Neural cell (in vitro differentiated cells): ENCODE results near the gene ZIM2. TPM values are rescaled to one million over a fixed set of nuclear protein-coding genes. Genes with fewer than 3 reads are reported as not detected.

ENCODE experiments used
- polyA plus RNA-seq: library from polyadenylated mRNA; depleted of rRNA; stranded (reverse); fragments of >200 nt; gene quantifications from 2 replicates; pipeline ENCODE4 v1.2.3, GENCODE V29; 2014
- small RNA-seq, 3 experiments: library from RNA; depleted of rRNA; stranded (forward); fragments of <200 nt; gene quantifications; one replicate each; pipeline ENCODE3, GENCODE V24; 2012

ZIM2 gene
- polyA plus RNA-seq, 1 donor from 2014 or later, result not detected

Small RNAs within 50 kb of the gene (small RNA-seq; reads per million reads assigned to genes)
- gene AC006115.2, result 0 reads per million in 3 experiments

Other genes with a start within 250 kb of the ZIM2 start
- 28.8 and 38.0 TPM in 2 replicates for gene ZNF71, start 245.4 kb downstream of the ZIM2 start, polyA plus RNA-seq
- 9.2 and 14.2 TPM in 2 replicates for gene SMIM17, start 197.6 kb downstream of the ZIM2 start, polyA plus RNA-seq
- gene ZNF835, start 169.0 kb downstream of the ZIM2 start, polyA plus RNA-seq, result not detected in 2 replicates
- gene PEG3, start within 50 bp of the ZIM2 start, polyA plus RNA-seq, result 0.06 TPM in 1 of 2 replicates, not detected in the other